ENCODE measurements around the gene EP400.

EP400 gene

DNA sequence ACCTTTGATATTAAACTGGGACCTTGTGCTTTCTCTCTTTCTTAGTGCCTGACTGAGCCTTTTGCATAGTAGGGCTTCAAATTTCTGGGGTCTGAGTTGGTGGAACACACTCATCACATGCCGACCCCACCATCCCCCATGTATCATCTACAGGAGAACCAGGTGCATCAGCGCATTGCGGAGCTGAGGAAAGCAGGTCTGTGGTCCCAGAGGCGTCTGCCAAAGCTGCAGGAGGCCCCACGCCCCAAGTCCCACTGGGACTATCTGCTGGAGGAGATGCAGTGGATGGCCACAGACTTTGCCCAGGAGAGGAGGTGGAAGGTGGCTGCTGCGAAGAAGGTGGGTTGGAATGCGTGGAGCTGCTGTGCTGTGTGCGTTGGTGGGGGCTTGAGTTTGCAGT is 37.8 kb downstream of the EP400 start:
- DNase-seq, result no peak

DNA sequence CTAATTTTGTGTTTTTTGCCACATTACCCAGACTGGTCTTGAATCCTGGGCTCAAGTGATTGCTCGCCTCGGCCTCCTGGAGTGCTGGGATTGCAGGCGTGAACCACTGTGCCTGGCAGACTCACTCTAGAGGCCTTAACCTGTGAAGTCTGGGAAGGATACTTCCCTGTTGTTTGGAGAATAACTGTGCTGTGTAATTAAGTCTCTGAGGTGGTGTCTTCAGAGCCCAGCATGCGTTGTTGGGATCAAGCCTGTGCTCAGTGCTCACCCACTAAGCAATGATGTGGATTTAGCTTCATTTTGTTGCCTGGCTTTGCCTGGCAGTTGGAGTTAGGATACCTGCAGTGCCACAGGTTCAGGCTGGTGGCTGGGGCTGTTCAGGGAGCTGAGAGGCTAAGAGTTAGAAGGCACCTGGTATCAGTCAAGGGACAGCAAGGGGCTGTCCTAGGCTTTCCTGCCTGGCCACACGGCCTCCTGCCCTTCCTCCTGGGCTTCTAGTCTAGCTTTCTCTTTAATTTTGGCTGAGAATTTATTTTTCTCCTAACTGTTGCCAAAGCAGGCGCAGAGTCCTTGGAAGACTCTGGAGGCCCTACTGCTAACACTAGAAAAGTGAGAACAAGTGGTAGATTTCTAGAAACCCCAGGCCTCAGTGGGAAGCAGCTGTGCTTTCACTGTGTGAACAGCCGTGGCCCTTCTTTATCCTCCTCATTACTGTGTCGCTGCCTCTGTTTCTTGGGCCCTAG is 38.5 kb downstream of the EP400 start:
- no peak for DNase-seq

- DNase-seq, result no peak
These were observed 39.3 kb downstream of the EP400 start for GRCh38 chr12:131989021-131989420.

DNA sequence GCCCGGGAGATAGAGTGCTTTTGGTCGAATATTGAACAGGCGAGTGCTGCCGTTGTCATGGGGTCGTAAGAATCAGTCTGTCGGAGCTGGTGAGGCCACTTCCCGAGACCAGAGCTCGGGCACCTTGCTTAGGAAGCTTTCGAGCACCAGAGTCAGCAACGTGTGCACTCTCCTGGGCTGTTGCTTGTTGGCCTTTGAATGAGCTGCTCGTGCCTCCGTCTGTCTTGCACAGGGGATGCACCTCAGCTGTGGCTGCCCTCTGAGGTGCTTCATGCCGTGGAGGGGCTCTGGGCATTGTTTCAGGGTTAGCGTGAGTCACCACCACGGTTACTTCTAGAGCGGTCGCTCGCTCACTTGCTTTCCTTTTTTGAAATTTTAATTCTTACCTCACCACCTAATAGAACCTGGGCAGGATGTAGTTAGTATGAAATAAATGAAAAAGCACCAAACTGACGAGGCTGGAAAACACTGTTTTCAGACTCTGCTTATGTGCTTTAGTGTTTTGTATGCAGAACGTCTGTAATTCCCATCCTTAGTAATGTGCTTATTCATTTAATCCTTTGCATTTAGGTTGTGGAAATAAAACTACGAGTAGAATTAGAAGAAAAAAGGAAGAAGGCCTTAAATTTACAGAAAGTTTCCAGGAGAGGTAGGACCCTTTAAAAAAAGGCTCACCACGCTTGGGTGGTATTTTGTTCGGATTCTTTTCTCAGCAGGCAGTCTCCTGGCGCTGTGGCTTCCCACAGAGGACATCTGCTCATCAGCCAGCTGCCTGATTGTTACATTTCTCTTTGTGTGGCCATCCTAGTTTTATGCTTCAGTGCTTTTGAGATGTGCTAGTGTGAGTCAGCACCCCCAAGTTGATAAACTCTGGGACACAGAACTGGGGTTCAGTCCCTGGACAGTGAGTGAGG is 40.6 kb downstream of the EP400 start:
- DNase-seq, result no peak

DNA sequence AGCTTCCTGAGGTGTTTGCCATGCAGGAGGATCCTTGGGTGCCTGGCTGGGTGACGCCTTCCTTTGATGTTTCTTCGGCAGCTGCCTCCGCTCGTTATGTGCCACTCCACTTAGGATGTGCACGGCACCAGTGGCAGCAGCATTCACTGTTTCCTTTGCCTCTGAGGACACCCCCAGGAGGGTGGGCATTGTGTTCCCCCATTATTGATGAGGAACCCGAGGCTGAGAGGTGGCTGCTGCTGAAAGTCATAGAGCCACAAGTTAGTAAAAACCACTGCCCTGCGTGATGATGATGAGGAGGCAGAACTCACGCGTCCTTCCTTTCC is 41.2 kb downstream of the EP400 start:
- DNase-seq, result no peak

DNA sequence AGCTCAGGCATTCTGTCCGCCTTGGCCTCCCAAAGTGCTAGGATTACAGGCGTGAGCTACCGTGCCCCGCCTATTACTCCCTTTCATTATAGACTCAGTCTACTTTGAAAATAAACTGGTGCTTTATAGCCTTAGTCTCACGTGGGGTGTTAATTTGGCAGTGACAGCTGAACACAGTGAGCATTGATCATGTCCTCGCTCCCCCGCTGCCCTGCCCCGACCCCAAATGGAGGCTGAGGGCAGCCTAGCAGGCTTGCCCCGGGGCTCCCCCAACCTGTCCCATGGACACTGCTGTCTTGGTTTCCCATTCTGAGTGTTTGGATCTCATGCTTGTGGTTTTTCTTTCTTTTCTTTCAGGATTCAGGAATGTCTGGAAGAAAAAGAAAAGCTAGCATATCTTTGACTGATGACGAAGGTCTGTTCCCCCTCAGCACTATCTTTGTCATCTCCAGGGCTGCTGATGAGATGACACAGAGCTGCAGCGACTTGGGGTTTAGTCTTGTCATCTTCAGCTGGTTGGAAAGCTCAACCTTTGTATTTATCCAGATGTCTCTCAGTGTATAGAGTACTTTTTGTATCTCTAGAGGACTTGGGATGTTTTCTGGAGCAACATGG is 42.2 kb downstream of the EP400 start:
- DNase-seq, result no peak

GRCh38 chr12:131994589-131994988 is 44.8 kb downstream of the EP400 start:
- DNase-seq, result no peak

DNA sequence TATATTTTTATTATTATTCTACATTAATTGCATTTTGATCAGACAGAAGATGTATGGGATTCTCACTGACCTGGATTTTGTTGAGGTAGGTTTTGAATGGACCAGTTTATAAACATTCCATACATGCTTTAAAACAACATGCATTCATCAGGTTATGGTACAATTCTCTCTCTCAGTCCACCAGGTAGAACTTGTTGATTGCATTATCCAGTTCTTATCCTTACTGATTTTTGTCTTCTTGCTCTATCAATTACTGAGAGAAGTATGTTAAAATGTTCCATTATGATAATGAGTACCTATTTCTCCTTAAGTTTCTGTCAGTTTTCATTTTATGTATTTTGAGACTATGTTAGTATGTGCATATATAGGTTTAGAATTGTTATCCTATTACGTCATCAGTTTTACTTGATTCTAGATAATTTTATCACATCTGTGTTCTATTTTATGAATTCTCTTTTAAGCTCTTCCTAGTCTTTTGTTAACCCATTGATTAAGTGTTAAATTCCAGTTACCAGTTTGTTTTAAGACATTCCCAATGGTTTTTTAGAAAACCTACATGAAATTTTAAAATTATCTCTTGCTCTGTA is 50.6 kb downstream of the EP400 start:
- DNase-seq, result no peak

DNA sequence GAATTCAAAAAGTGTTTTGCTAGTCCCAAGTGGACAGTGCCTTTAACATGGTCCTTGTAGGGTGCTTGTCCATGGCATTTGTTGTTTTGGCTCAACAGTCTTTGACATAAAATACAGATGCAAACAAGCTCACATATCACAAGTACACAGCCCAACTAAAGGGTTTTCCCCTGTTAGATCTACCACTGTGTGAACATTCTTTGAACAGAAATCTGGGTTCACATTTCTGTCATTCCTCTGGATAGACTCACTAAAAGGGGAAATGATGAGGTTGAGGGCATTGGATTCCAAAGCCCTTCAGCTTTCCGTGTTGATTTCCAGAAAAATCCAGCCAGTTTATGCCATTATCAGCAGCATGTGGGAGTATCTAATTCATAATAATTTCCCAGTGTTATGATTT is 54.1 kb downstream of the EP400 start:
- DNase-seq, result no peak

- DNase-seq, result no peak
These were observed 55.2 kb downstream of the EP400 start for GRCh38 chr12:132004946-132005345.

DNA sequence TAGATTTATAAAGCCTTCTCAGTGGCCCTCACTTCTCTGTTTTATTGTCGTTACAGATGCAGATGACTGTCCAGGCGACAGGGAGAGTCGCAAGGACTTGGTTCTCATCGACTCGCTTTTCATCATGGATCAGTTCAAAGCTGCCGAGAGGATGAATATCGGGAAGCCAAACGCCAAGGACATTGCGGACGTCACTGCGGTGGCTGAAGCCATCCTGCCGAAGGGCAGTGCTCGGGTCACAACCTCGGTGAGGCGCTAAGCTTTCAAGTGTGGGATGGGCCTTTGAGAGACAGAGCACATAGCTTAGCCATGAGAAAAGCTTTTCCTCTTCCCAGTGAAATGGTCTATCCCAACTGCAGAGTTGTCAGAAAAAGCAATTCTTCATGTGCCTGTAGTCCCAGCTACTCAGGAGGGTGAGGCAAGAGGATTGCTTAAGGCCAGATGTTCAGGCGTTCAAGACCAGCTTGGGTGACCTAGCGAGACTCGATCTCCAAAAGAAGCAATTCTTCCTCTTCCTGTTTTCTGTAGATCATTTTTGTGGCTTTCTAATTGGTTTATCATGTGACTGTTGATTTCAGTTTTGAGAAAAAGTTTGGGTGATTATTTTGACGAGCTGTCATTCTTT is 56.4 kb downstream of the EP400 start:
- DNase-seq, result no peak

DNA sequence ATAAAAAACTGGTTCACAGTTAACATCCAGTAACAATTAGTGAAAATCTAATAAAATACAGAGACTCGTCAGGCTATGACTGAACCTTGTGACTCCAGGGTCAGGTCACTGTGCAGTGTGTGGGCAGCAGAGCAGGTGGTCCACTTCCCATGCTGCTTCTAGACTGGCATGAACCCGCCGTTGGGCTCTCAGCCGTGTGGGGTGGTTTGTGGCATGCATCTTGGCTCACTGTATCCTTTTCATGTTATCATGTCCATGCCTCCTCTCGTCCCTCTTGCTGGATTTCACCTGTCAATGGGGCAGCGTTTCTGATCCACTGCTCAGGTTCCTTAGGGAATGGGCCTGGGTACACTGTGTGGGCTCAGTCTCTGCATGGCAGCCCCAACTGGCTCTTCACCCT is 57.3 kb downstream of the EP400 start:
- no peak for DNase-seq

DNA sequence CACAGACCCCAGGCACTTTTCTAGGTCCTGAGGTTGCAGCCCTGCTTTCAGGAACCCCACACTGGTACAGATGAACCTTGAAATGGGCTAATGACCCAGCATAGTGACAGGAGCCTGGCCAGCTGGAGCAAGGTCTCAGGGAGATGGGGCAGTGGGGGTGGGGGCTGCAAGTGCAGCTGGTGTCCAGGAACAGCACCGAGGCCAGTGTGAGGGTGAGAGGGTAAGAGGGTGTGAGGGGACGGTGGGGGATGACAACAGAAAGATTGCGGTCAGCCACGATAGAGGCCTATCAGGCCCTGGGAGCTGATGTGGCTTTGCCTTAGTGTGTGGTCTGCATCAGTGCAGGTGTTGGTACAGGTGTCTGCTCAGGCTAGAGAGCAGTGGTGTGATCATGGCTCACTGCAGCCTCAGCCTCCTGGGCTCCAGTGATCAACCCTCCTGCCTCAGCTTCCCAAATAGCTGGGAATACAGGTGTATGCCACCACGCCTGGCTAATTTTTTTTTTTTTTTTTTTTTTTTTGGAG is 59.7 kb downstream of the EP400 start:
- no peak for DNase-seq

DNA sequence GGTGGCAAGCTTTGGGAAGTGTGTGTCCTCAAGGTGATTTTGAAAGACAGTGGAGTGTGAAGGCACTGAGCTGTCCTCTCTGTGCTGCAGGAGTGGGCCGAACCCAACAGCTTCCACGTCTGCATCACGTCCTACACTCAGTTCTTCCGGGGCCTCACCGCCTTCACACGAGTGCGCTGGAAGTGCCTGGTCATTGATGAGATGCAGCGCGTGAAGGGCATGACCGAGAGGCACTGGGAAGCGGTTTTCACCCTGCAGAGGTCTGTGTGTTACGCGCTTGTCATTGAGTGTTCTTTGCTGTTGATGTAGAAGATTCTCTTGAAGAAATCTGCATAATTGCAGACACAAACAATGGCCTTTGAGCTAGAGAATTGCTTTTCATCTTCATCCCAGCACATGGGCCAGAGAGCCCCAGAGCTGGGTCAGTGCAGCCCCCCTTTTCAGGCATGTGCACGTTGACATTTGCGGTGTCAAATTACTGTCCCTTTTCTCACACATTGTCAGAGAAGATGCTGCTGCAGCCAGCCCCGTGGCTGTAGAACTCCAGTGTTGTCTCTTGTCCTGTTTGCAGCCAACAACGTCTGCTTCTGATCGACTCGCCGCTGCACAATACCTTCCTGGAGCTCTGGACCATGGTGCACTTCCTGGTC is 63.3 kb downstream of the EP400 start:
- DNase-seq, result no peak

- DNase-seq, result no peak
These were observed 64.6 kb downstream of the EP400 start for GRCh38 chr12:132014092-132014914.

DNA sequence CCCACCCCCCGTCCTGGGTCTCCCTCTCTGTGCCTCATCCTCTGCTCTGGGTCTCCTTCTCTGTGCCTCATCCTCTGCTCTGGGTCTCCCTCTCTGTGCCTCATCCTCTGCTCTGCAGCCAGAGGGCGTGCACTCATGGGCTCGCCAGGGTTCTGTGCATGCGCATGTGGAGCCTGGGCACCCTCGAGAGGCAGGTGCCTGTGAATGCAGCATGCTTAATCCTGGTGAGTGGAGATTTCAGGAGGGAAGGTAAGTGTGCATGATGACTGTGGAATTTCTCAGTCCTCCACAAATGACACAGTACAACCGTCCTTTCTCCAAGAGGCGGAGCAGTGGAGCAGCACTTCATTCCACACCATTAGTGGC is 65.2 kb downstream of the EP400 start:
- no peak for DNase-seq

- DNase-seq, result no peak
These were observed 66.1 kb downstream of the EP400 start for GRCh38 chr12:132015686-132016430.

GRCh38 chr12:132018193-132018916 is 68.6 kb downstream of the EP400 start:
- DNase-seq, result no peak

DNA sequence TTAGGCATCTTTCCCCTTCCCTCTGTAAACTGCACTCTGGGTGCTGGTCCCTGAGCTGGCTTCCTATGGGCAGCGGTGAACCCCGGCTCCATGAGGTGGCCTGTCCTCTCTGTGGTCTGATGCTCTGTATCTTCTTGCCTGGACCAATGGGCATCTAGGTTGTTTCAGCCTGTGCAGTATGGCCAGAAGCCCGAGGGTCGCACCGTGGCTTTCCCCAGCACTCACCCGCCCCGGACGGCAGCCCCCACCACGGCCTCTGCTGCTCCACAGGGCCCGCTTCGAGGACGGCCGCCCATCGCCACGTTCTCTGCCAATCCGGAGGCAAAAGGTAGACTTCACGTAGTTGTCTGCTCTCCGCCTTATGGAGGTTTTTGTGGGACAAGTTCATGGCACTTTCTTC is 70.1 kb downstream of the EP400 start:
- no peak for DNase-seq

DNA sequence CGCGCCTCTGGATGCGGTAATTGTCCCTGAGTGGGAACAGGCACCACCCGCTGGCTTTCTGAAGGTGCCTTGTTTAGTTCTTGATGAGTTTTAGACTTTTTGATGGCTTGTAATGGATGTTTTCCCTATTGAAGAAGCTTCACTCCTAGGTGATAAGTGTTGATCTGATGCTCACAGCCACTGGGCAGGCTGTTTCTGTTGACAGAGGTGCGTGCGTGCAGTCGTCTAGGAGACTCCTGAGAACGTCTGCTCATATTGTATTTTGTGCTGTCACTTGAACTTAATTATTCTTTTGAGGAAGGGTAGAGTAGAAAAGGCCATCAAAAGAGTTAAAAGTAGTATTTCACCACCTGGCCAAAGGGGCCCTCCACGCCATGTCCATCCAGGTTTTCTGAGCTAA is 70.5 kb downstream of the EP400 start:
- DNase-seq, result no peak

Measured in bone marrow (tissue), 2 donors.